Left ventricle myocardium superior (tissue), 1 donor: ENCODE measurements around the gene SLC47A2. TPM values are rescaled to one million over a fixed set of nuclear protein-coding genes. Genes with fewer than 3 reads are reported as not detected.
"Not testable (repeated sequence)": the region's sequence is repeated elsewhere in the genome, so short reads cannot be mapped to it uniquely, and the experiment has no call there.

Experiments
- ATAC-seq: fragments of 200-7000 bp; cut with Tn5 transposase; one replicate; pipeline ENCODE4 v1.9.1; 2020; ENCODE audit warnings: mild to moderate bottlenecking, moderate library complexity
- DNase-seq: peaks from one replicate; pipeline ENCODE4 v3.0.0-alpha.2; 2020
- intact Hi-C: fragments of 100-400 bp; cut with micrococcal nuclease; formaldehyde crosslinking; loops from one replicate; pipeline ENCODE4 v1.11.0; 2022
- long read RNA-seq: library from polyadenylated mRNA; unstranded; transcript quantifications from one replicate; pipeline ENCODE4 v2.0.0, GENCODE V29; 2021
- total RNA-seq: library from RNA; stranded (reverse); fragmentation: NEBNext Ultra II Directional; extraction: Animal tissue kit (Norgen Biotek cat#: 25700); gene quantifications from one replicate; pipeline ENCODE4 v1.2.1, GENCODE V29; 2021
- donor health status: DM: no; HTN: yes; CAD: no; lungs with severe emphysema.

SLC47A2 gene
- not detected for total RNA-seq
- long read RNA-seq, result 0 reads

- peak; percentile 77 for ATAC-seq
- intact Hi-C loops, result no loop called here
- DNase-seq, result no peak
These were observed at the start of gene SLC47A2 for GRCh38 chr17:19716108-19717030. TSS of gene SLC47A2 (minus strand) at chr17:19716584. CDS start at chr17:19716555, 29 bp downstream.

GRCh38 chr17:19766016-19766415, 49.6 kb upstream of the SLC47A2 start:
- intact Hi-C loops, result no loop called here
- DNase-seq (no peak), ATAC-seq (no peak)

- ATAC-seq, DNase-seq: not testable (repeated sequence)
- intact Hi-C loops, result loop anchor here (5.0 kb wide), 1 partner anchor 252 kb away; no protein-coding TSS in a partner anchor
These were observed 47.6 kb upstream of the SLC47A2 start for GRCh38 chr17:19763991-19764390.

GRCh38 chr17:19763416-19763815, 47.0 kb upstream of the SLC47A2 start:
- no peak for DNase-seq
- ATAC-seq, result no peak
- intact Hi-C loops, result loop anchor here (5.0 kb wide), 1 partner anchor 251 kb away; no protein-coding TSS in a partner anchor

GRCh38 chr17:19762515-19762961, 46.2 kb upstream of the SLC47A2 start:
- DNase-seq, result peak; percentile 86
- peak; percentile 78 for ATAC-seq
- intact Hi-C loops, result loop anchor here (5.0 kb wide), 1 partner anchor 250 kb away; no protein-coding TSS in a partner anchor

- DNase-seq (no peak), ATAC-seq (no peak)
- intact Hi-C loops, result loop anchor here (5.0 kb wide), 1 partner anchor 248 kb away; no protein-coding TSS in a partner anchor
These were observed 44.4 kb upstream of the SLC47A2 start for GRCh38 chr17:19760746-19761145.

GRCh38 chr17:19759568-19760549, 43.5 kb upstream of the SLC47A2 start:
- ATAC-seq, result no peak

GRCh38 chr17:19757536-19758180, 41.3 kb upstream of the SLC47A2 start:
- DNase-seq, result no peak
- intact Hi-C loops, result no loop called here
- ATAC-seq, result no peak

More at GRCh38 chr17:19759568-19760549, 43.5 kb upstream of the SLC47A2 start:
- DNase-seq, result no peak
- intact Hi-C loops, result loop anchor here (5.0 kb wide), 1 partner anchor 248 kb away; no protein-coding TSS in a partner anchor

- intact Hi-C loops, result no loop called here
- no peak for ATAC-seq
- DNase-seq, result no peak
These were observed 40.2 kb upstream of the SLC47A2 start for GRCh38 chr17:19756546-19756945.

- intact Hi-C loops, result no loop called here
- ATAC-seq (no peak), DNase-seq (no peak)
These were observed 39.6 kb upstream of the SLC47A2 start for GRCh38 chr17:19755821-19756510.

GRCh38 chr17:19755392-19755791, 39.0 kb upstream of the SLC47A2 start:
- DNase-seq (no peak), ATAC-seq (no peak)
- intact Hi-C loops, result no loop called here

- intact Hi-C loops, result no loop called here
- peak; percentile 60 for DNase-seq
These were observed 37.5 kb upstream of the SLC47A2 start for GRCh38 chr17:19753661-19754463.

GRCh38 chr17:19753051-19753509, 36.7 kb upstream of the SLC47A2 start:
- intact Hi-C loops, result no loop called here
- ATAC-seq, result peak; percentile 97
- peak; percentile 79 for DNase-seq

More at GRCh38 chr17:19753661-19754463, 37.5 kb upstream of the SLC47A2 start:
- peak; percentile 83 for ATAC-seq

GRCh38 chr17:19752216-19753050, 36.0 kb upstream of the SLC47A2 start:
- ATAC-seq, result no peak
- DNase-seq, result no peak
- intact Hi-C loops, result no loop called here

GRCh38 chr17:19750835-19751234, 34.5 kb upstream of the SLC47A2 start:
- intact Hi-C loops, result no loop called here
- DNase-seq (no peak), ATAC-seq (no peak)

GRCh38 chr17:19750020-19750572, 33.7 kb upstream of the SLC47A2 start:
- intact Hi-C loops, result no loop called here
- ATAC-seq (no peak), DNase-seq (no peak)
